GM10248 (cell line): ENCODE results near the gene TRPM2.

ENCODE experiments used
- CTCF ChIA-PET: fragments of 300-600 bp; sonication (Branson Sonifier 250); formaldehyde crosslinking; extraction: SDS; loops from one replicate; lab custom pipeline; 2021; ENCODE audit warnings: antibody characterized with exemption; lab: Yijun Ruan, JAX
- POLR2A ChIA-PET: fragments of 350-650 bp; sonication (Branson Sonifier 250); formaldehyde crosslinking; extraction: SDS; loops from one replicate; lab custom pipeline; 2020; ENCODE audit warnings: antibody characterized with exemption; lab: Yijun Ruan, JAX
- DNase-seq: peaks from one replicate; pipeline ENCODE4 v3.0.0; 2012; ENCODE audit errors: extremely low spot score
- CTCF ChIP-seq: IDR thresholded peaks from 2 replicates; pipeline ENCODE4 v1.5.1; 2012; ENCODE audit warnings: mild to moderate bottlenecking, low read depth; ENCODE audit errors: extremely low read depth, missing control alignments, control extremely low read depth

The TRPM2 gene

GRCh38 chr21:44459712-44460440 lies 106.5 kb downstream of the TRPM2 start:
- CTCF ChIA-PET, result no interaction called here
- no peak for TF ChIP-seq CTCF
- DNase-seq, result no peak

GRCh38 chr21:44460441-44460755 lies 107.0 kb downstream of the TRPM2 start:
- ChIA-PET CTCF (no interaction called here), POLR2A (no interaction called here)
- DNase-seq, result no peak
- TF ChIP-seq CTCF, result no peak

More at GRCh38 chr21:44459712-44460440, 106.5 kb downstream of the TRPM2 start:
- POLR2A ChIA-PET, result no interaction called here

DNA sequence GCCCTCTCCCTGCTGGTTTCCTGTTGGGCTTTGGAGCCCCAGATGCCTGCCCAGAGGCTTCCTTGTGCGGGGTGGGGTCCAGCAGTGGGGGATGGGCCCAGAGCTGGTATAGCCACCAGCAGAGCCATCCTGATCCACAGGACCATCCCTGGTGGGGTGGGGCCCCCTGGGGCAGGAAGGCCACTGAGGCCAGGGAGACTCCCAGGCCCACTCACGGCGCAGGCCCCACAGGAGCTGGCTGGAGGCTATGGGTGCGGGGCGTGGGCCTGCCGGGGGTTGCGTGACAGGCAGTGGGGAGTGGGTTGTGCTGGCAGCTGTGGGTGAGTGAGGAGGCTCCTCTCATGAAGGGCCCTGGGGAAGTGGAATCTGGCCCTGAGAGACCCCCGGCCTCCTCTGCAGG lies 107.6 kb downstream of the TRPM2 start:
- POLR2A ChIA-PET, result no interaction called here
- no peak for DNase-seq
- CTCF ChIA-PET, result no interaction called here
- no peak for TF ChIP-seq CTCF

- TF ChIP-seq CTCF, result no peak
- ChIA-PET POLR2A (no interaction called here), CTCF (no interaction called here)
- no peak for DNase-seq
Observed at GRCh38 chr21:44461464-44462001, 108.1 kb downstream of the TRPM2 start.

DNA sequence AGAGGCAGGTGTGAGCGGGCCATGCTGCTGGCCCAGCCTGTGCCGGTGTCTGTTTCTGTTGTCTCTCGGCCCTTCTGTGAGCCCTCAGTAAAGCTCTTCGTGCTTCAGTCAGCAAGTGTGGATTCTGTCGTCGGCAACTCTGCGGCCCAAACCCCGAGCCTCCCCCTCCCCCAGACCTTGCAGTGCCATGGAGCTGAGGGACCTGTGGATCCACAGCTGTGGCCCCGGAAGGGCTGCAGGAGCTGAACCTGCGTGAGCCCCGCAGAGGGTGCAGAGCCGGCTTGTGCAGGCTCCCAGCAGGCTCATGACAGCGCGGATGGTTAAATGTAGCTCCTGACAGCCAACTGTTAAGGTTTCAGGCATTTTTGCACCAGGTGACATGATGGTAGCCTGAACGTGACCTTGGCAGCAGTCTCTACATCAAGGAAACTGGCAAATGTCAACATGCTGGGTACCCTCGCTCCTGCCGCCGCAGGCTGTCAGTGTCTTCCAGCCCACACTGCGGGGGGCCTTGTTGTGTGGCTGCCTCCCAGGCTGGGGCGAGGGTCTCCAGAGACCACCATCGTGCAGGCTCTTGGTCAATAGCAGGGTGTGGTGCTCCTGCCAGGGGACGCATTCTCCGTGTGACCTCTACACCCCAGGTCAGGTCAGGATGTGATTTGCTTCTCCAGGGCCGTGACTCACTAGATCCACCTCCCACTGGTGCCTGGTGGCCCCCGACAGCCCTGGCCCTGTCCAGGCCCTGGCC lies 108.8 kb downstream of the TRPM2 start:
- no peak for TF ChIP-seq CTCF
- POLR2A ChIA-PET, result no interaction called here
- CTCF ChIA-PET, result no interaction called here

GRCh38 chr21:44462834-44463200 lies 109.4 kb downstream of the TRPM2 start:
- ChIA-PET POLR2A (no interaction called here), CTCF (no interaction called here)
- no peak for DNase-seq
- no peak for TF ChIP-seq CTCF

More for the DNA sequence above, 108.8 kb downstream of the TRPM2 start:
- no peak for DNase-seq
